Measurements from ENCODE around the gene ZBTB46.

The ZBTB46 gene

DNA sequence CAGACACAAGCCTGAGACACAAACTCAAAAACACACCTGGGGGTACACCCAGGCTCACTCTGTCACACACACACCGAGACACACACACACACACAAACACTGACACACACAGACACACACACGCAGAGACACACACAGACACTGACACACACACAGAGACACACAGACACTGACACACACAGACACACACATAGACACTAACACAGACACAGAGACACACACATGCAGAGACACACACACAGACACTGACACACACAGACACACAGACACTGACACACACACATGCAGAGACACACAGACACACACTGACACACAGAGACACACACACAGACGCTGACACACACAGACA, 15.8 kb upstream of the ZBTB46 start:
- no peak for TF ChIP-seq CTCF (IDR thresholded peaks at IDR 0.05; ENCODE audit: low read depth, low read length, missing control alignments)
- H3K4me3 ChIP-seq (ENCODE audit: low read depth, low read length): no peak overlapping the region
- DNase-seq (ENCODE audit: low read depth): no peak

DNA sequence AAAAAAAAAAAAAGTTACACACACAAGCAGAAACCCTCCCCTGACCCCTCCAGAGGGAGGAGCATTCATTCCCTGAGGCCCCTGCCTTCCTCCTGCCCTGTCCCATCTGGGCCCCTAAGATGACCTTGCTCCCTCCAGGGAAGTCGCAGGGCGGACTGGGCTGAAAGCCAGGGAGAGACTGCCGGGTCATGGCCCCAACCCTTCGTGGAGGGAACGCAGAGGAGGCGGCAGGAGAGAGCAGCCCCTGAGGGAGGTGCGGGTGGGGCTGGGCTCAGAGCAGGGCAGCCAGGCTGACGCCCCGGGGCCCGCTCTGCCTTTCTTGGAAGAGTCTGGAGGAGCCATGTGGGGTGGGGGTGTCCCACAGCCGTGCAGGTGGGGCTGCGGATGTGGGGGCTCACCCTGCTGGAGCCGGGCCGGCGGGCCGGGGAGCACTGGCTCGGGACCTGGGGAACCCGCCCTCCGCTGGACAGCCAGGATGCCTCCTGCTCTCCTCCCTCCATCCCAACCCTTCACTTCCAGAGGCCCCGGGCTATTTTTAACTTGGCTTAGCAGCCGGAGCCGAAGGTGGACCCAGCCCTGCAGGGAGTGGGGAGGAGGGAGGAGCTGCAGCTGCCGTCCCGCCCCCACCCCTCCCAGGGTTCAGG, 15.2 kb upstream of the ZBTB46 start:
- H3K4me3 ChIP-seq (ENCODE audit: low read depth, low read length): no peak overlapping the region
- no peak for TF ChIP-seq CTCF (IDR thresholded peaks at IDR 0.05; ENCODE audit: low read depth, low read length, missing control alignments)
- no peak for DNase-seq (ENCODE audit: low read depth)

GRCh38 chr20:63844511-63844991, 13.5 kb upstream of the ZBTB46 start:
- no peak for TF ChIP-seq CTCF (IDR thresholded peaks at IDR 0.05; ENCODE audit: low read depth, low read length, missing control alignments)
- no peak overlapping the region for H3K4me3 ChIP-seq (ENCODE audit: low read depth, low read length)
- no peak for DNase-seq (ENCODE audit: low read depth)

- no peak for DNase-seq (ENCODE audit: low read depth)
- no peak overlapping the region for H3K4me3 ChIP-seq (ENCODE audit: low read depth, low read length)
- no peak for TF ChIP-seq CTCF (IDR thresholded peaks at IDR 0.05; ENCODE audit: low read depth, low read length, missing control alignments)
These were observed 12.7 kb upstream of the ZBTB46 start for GRCh38 chr20:63843778-63844177.

GRCh38 chr20:63843222-63843621, 12.2 kb upstream of the ZBTB46 start:
- H3K4me3 ChIP-seq (ENCODE audit: low read depth, low read length): no peak overlapping the region
- DNase-seq (ENCODE audit: low read depth): no peak
- TF ChIP-seq CTCF (IDR thresholded peaks at IDR 0.05; ENCODE audit: low read depth, low read length, missing control alignments): no peak

- no peak overlapping the region for H3K4me3 ChIP-seq (ENCODE audit: low read depth, low read length)
- TF ChIP-seq CTCF (IDR thresholded peaks at IDR 0.05; ENCODE audit: low read depth, low read length, missing control alignments): no peak
- DNase-seq (ENCODE audit: low read depth): no peak
These were observed 11.2 kb upstream of the ZBTB46 start for GRCh38 chr20:63842258-63842657.

GRCh38 chr20:63840405-63840828, 9.4 kb upstream of the ZBTB46 start:
- DNase-seq (ENCODE audit: low read depth): no peak
- no peak overlapping the region for H3K4me3 ChIP-seq (ENCODE audit: low read depth, low read length)
- no peak for TF ChIP-seq CTCF (IDR thresholded peaks at IDR 0.05; ENCODE audit: low read depth, low read length, missing control alignments)

All from GM12864 (cell line).